Memory B cell (primary cell): Measurements from ENCODE around the gene ANOS1.
"Not testable (repeated sequence)": the region's sequence is repeated elsewhere in the genome, so short reads cannot be mapped to it uniquely, and the experiment has no call there.

Experiments used
- ATAC-seq: fragments of 150-1000 bp; cut with Tn5 transposase; 2 replicates; pipeline ENCODE4 v1.10.0; 2021; ENCODE audit warnings: low read depth, mild to moderate bottlenecking, moderate library complexity
- DNase-seq, 2 donors: peaks; one replicate each; pipeline ENCODE4 v3.0.0; 2022; ENCODE audit warnings: low spot score in 2 of 2
- H3K27ac Mint-ChIP-seq: one replicate; pipeline ENCODE4 v1.8.0; 2022; ENCODE audit warnings: mild to moderate bottlenecking, moderate library complexity, mixed read lengths
- H3K27me3 Mint-ChIP-seq: one replicate; pipeline ENCODE4 v1.8.0; 2022; ENCODE audit warnings: mixed read lengths
- H3K36me3 Mint-ChIP-seq: one replicate; pipeline ENCODE4 v1.8.0; 2022; ENCODE audit warnings: mild to moderate bottlenecking, mixed read lengths
- H3K4me1 Mint-ChIP-seq: one replicate; pipeline ENCODE4 v1.8.0; 2022; ENCODE audit warnings: mixed read lengths
- H3K4me3 Mint-ChIP-seq: one replicate; pipeline ENCODE4 v1.8.0; 2022; ENCODE audit warnings: mild to moderate bottlenecking, moderate library complexity, mixed read lengths
- H3K9me3 Mint-ChIP-seq: one replicate; pipeline ENCODE4 v1.8.0; 2022; ENCODE audit warnings: mixed read lengths

Gene ANOS1

GRCh38 chrX:8632924-8633323, 99.0 kb downstream of the ANOS1 start:
- no peaks in the 10 kb centered on the region for H3K27me3 Mint-ChIP-seq
- peaks cover 3% of the 10 kb centered on the region for H3K9me3 Mint-ChIP-seq
- H3K4me1 Mint-ChIP-seq = no peaks in the 10 kb centered on the region
- DNase-seq (no peak), ATAC-seq (no peak)
- H3K4me3 Mint-ChIP-seq = no peak overlapping the region
- no peaks in the 10 kb centered on the region for H3K36me3 Mint-ChIP-seq
- no peak overlapping the region for H3K27ac Mint-ChIP-seq

GRCh38 chrX:8629871-8630270, 102.1 kb downstream of the ANOS1 start:
- Mint-ChIP-seq H3K27me3 (no peaks in the 10 kb centered on the region), H3K4me3 (no peak overlapping the region), H3K36me3 (no peaks in the 10 kb centered on the region), H3K27ac (no peak overlapping the region), H3K9me3 (peaks cover 3% of the 10 kb centered on the region), H3K4me1 (no peaks in the 10 kb centered on the region)
- DNase-seq (no peak), ATAC-seq (no peak)

DNA sequence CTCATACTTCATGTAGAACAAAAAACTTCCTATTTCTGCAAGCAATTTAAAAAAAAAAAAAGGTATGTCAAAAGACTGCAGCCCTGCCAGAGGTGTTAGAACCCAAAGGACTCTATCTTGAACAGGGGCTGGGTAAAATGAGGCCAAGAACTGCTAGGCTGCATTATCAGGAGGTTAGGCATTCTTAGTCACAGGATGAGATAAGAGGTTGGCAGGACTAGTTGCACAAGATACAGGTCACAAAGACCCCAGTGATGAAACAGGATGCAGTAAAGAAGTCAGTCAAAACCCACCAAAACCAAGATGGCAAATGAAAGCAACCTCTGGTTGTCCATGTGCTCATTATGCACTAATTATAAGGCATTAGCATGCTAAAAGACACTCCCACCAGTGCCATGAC, 104.1 kb downstream of the ANOS1 start:
- no peak for DNase-seq
- ATAC-seq = no peak
- no peaks in the 10 kb centered on the region for H3K36me3 Mint-ChIP-seq

GRCh38 chrX:8607326-8607725, 124.6 kb downstream of the ANOS1 start:
- Mint-ChIP-seq H3K4me1 (no peaks in the 10 kb centered on the region), H3K4me3 (no peak overlapping the region), H3K36me3 (no peaks in the 10 kb centered on the region), H3K9me3 (peaks cover 4% of the 10 kb centered on the region), H3K27me3 (no peaks in the 10 kb centered on the region), H3K27ac (no peak overlapping the region)
- DNase-seq (no peak), ATAC-seq (no peak)

More for the DNA sequence above, 104.1 kb downstream of the ANOS1 start:
- Mint-ChIP-seq H3K9me3 (peaks cover 3% of the 10 kb centered on the region), H3K27me3 (no peaks in the 10 kb centered on the region), H3K27ac (no peak overlapping the region), H3K4me1 (no peaks in the 10 kb centered on the region), H3K4me3 (no peak overlapping the region)

GRCh38 chrX:8604131-8604530, 127.8 kb downstream of the ANOS1 start:
- no peaks in the 10 kb centered on the region for H3K36me3 Mint-ChIP-seq
- no peaks in the 10 kb centered on the region for H3K9me3 Mint-ChIP-seq
- H3K4me3 Mint-ChIP-seq = no peak overlapping the region
- no peaks in the 10 kb centered on the region for H3K4me1 Mint-ChIP-seq
- no peak overlapping the region for H3K27ac Mint-ChIP-seq
- DNase-seq (no peak), ATAC-seq (no peak)
- no peaks in the 10 kb centered on the region for H3K27me3 Mint-ChIP-seq

GRCh38 chrX:8591501-8591900, 140.4 kb downstream of the ANOS1 start:
- Mint-ChIP-seq H3K36me3 (no peaks in the 10 kb centered on the region), H3K4me3 (no peak overlapping the region), H3K9me3 (no peaks in the 10 kb centered on the region), H3K4me1 (no peaks in the 10 kb centered on the region), H3K27ac (no peak overlapping the region), H3K27me3 (no peaks in the 10 kb centered on the region)
- DNase-seq (no peak), ATAC-seq (no peak)

- no peaks in the 10 kb centered on the region for H3K9me3 Mint-ChIP-seq
- no peaks in the 10 kb centered on the region for H3K27me3 Mint-ChIP-seq
- H3K27ac Mint-ChIP-seq = no peak overlapping the region
- no peak overlapping the region for H3K4me3 Mint-ChIP-seq
- ATAC-seq (no peak), DNase-seq (no peak)
- no peaks in the 10 kb centered on the region for H3K4me1 Mint-ChIP-seq
- no peaks in the 10 kb centered on the region for H3K36me3 Mint-ChIP-seq
Observed at GRCh38 chrX:8586953-8587352, 145.0 kb downstream of the ANOS1 start.

DNA sequence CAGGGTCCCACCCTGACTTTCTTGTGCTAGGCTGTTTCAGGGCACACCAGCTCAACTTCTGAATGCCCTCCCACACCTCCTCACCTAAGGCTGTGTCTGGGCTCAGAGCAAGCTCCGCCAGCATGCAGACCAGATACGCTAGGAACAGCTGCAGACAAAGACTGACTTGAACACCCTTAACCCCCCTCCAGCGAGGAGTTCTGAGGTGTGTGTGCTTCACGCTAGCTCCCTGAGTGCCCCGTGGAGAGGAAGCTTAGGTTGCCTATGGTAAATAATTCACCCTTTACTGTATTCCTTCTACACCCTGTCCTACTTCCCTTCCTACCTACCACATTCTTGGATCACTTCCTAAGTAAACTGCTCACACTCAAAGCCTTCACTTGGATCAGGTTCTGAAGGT, 152.3 kb downstream of the ANOS1 start:
- Mint-ChIP-seq H3K4me3 (no peak overlapping the region), H3K9me3 (no peaks in the 10 kb centered on the region), H3K27ac (no peak overlapping the region), H3K27me3 (no peaks in the 10 kb centered on the region), H3K4me1 (no peaks in the 10 kb centered on the region), H3K36me3 (no peaks in the 10 kb centered on the region)
- no peak for ATAC-seq
- no peak for DNase-seq

DNA sequence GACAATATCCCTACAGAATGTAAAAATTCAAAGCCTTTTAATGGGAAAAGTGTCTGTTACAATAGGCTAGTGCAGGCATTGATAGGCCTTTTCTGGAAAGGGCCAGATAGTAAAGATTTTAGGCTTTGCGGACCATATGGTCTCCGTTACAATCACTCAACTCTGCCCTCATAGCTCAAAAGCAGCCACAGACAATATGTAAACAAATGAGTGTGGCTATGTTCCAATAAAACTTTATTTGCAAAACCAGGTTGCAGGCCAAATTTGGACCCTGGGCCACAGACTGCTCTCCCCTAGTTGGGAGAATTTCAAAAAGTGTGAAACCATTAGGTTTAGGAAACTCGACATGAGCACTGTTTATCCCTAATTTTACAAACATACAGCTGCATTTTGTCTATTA, 155.1 kb downstream of the ANOS1 start:
- ATAC-seq = no peak
- H3K27me3 Mint-ChIP-seq = no peaks in the 10 kb centered on the region
- no peak for DNase-seq
- no peak overlapping the region for H3K27ac Mint-ChIP-seq
- peaks cover 2% of the 10 kb centered on the region for H3K9me3 Mint-ChIP-seq
- no peaks in the 10 kb centered on the region for H3K4me1 Mint-ChIP-seq
- H3K4me3 Mint-ChIP-seq = no peak overlapping the region
- H3K36me3 Mint-ChIP-seq = no peaks in the 10 kb centered on the region

DNA sequence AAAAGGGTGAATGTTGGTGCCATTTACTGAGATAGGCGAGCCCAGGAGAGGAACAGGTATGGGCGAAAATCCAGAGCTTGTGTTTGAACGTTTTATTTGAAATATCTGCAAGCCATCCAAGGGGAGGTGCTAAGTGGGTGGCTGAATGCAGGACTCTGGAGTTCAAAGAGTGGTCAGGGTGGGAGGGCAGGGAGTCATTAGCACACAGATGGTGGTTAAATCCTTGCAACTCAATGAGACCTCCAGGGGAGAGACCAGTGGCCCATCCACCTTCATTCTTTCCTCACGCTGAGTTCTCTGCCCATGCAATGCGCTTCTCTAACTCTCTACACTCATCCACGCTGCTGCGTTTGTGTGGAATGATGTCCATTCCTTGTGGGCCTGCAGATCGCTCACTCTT, 166.2 kb downstream of the ANOS1 start:
- ATAC-seq = no peak
- H3K36me3 Mint-ChIP-seq = no peaks in the 10 kb centered on the region
- H3K4me3 Mint-ChIP-seq = no peak overlapping the region
- no peaks in the 10 kb centered on the region for H3K4me1 Mint-ChIP-seq
- H3K9me3 Mint-ChIP-seq = no peaks in the 10 kb centered on the region
- no peaks in the 10 kb centered on the region for H3K27me3 Mint-ChIP-seq
- no peak for DNase-seq
- no peak overlapping the region for H3K27ac Mint-ChIP-seq

DNA sequence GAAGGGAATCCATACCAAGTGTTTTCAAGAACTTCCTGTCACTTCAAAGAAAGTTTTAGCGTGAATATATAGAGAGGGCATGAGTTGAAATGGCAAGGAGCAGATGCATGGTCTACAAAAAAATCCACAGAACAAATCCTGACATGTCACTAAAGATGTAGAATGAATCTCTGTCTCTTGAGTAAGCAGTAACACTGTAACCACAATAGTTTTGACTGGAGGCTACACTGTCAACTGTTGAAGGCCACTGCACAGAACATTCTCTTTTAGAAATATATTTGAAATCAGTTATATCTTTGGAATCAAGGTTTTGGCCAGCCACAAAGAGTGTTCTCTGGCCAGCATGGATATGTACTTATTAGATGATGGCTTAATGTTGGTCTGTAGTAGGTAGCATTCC, 183.5 kb downstream of the ANOS1 start:
- no peak overlapping the region for H3K27ac Mint-ChIP-seq
- no peak for DNase-seq
- H3K9me3 Mint-ChIP-seq = no peaks in the 10 kb centered on the region
- ATAC-seq = no peak
- no peak overlapping the region for H3K4me3 Mint-ChIP-seq
- no peaks in the 10 kb centered on the region for H3K36me3 Mint-ChIP-seq
- no peaks in the 10 kb centered on the region for H3K27me3 Mint-ChIP-seq
- no peaks in the 10 kb centered on the region for H3K4me1 Mint-ChIP-seq

DNA sequence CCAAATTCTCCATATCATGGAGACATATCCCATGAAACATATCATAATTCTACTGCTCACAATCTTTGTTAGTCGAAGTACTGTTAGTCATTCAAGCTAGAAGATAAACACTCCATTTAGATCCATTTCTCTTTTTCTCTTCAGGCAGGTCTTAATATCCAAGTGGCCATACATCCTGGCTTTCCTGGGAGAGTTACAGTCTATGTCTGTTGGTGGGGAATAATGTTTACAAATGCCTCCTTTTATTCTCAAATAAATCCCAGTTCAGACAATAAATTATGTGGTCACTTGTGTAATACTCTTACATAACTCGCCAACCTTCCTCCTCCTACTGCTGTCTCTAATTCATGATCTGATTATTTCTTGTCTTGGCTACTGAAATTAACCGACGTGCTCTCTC, 185.2 kb downstream of the ANOS1 start:
- Mint-ChIP-seq H3K4me3 (no peak overlapping the region), H3K36me3 (no peaks in the 10 kb centered on the region), H3K27ac (no peak overlapping the region), H3K9me3 (no peaks in the 10 kb centered on the region), H3K27me3 (no peaks in the 10 kb centered on the region), H3K4me1 (no peaks in the 10 kb centered on the region)
- DNase-seq (no peak), ATAC-seq (no peak)

DNA sequence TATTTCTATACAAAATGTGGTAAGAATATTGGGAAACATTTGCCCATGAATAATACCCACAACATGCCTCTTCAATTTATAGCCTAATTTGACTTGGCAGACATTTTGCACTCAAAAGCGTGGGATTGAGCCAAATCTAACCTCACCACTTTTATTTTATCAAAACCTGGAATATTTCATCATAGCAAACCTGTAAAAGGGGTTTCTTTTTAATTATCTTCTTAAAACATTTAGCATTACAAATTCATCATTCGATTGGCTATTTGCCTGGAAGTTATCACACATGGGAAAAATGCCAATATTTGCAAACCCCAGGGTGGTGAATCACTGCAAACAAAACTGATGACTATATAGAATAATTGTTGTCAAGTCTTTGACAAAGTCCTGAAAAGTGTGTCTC, 211.1 kb downstream of the ANOS1 start:
- no peak for DNase-seq
- Mint-ChIP-seq H3K4me3 (no peak overlapping the region), H3K4me1 (no peaks in the 10 kb centered on the region), H3K9me3 (no peaks in the 10 kb centered on the region), H3K36me3 (no peaks in the 10 kb centered on the region), H3K27me3 (no peaks in the 10 kb centered on the region), H3K27ac (no peak overlapping the region)
- no peak for ATAC-seq

DNA sequence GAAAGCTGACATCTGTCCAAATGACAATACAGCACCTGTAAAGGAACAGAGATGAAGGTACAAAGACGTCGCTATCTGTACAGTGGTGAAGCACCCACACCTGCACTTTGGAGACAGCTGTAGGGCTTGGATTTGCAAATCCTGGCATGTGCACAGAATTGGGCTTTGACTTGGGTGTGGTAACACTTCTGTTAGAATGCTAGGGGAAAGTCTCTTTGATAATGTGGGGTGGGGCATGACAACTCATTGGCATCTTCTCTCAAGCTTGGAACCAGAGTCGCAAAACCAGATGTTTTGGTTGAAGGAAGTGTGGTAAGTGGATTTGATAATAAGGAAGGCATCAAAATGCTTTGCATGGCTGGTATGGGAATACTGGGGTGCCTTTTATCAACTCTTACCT, 211.8 kb downstream of the ANOS1 start:
- DNase-seq (no peak), ATAC-seq (no peak)
- Mint-ChIP-seq H3K4me1 (no peaks in the 10 kb centered on the region), H3K4me3 (no peak overlapping the region), H3K9me3 (peaks cover under 1% of the 10 kb centered on the region), H3K27me3 (no peaks in the 10 kb centered on the region), H3K36me3 (no peaks in the 10 kb centered on the region), H3K27ac (no peak overlapping the region)

- Mint-ChIP-seq H3K4me3 (no peak overlapping the region), H3K4me1 (no peaks in the 10 kb centered on the region), H3K36me3 (no peaks in the 10 kb centered on the region), H3K27me3 (no peaks in the 10 kb centered on the region), H3K9me3 (no peaks in the 10 kb centered on the region), H3K27ac (no peak overlapping the region)
- ATAC-seq (no peak), DNase-seq (no peak)
Observed at GRCh38 chrX:8504451-8504850, 227.5 kb downstream of the ANOS1 start.

- not testable (repeated sequence) for H3K36me3 Mint-ChIP-seq, H3K4me1 Mint-ChIP-seq, H3K27me3 Mint-ChIP-seq, DNase-seq, ATAC-seq, H3K4me3 Mint-ChIP-seq, H3K27ac Mint-ChIP-seq, H3K9me3 Mint-ChIP-seq
Observed at GRCh38 chrX:8502101-8502500, 229.8 kb downstream of the ANOS1 start.
